GM19463 (cell line): ENCODE data around the gene ZBTB22.
"Not testable (repeated sequence)": the region's sequence is repeated elsewhere in the genome, so short reads cannot be mapped to it uniquely, and the experiment has no call there.

ENCODE experiments used
- ATAC-seq: cut with Tn5 transposase; IDR thresholded peaks from one replicate; pipeline ENCODE4 v1.9.1; 2021; ENCODE audit warnings: mild to moderate bottlenecking, moderate library complexity; ENCODE audit not compliant: unreplicated experiment

The ZBTB22 gene

GRCh38 chr6:33285214-33285613 is 32.3 kb downstream of the ZBTB22 start:
- not testable (repeated sequence) for ATAC-seq

GRCh38 chr6:33280539-33280938 is 37.0 kb downstream of the ZBTB22 start:
- ATAC-seq, result no peak

GRCh38 chr6:33279971-33280511 is 37.5 kb downstream of the ZBTB22 start:
- ATAC-seq, result no peak

- ATAC-seq, result no peak
These were observed 38.3 kb downstream of the ZBTB22 start for GRCh38 chr6:33279257-33279695.

- ATAC-seq, result no peak
These were observed 38.7 kb downstream of the ZBTB22 start for GRCh38 chr6:33278810-33279209.

GRCh38 chr6:33278392-33278741 is 39.2 kb downstream of the ZBTB22 start:
- ATAC-seq, result no peak

- ATAC-seq, result no peak
These were observed 39.7 kb downstream of the ZBTB22 start for GRCh38 chr6:33277663-33278391.

GRCh38 chr6:33276864-33277662 is 40.5 kb downstream of the ZBTB22 start, which contains the start of gene B3GALT4:
TSS of gene B3GALT4 (plus strand) at chr6:33277123. CDS start at chr6:33277420, 297 bp downstream.
- ATAC-seq, result peak; percentile 57

GRCh38 chr6:33276581-33276863 is 41.0 kb downstream of the ZBTB22 start:
- no peak for ATAC-seq

- ATAC-seq, result not testable (repeated sequence)
These were observed 41.6 kb downstream of the ZBTB22 start for GRCh38 chr6:33275795-33276580.

- ATAC-seq, result no peak
These were observed 43.3 kb downstream of the ZBTB22 start for GRCh38 chr6:33273924-33274902.

GRCh38 chr6:33273129-33273923 is 44.2 kb downstream of the ZBTB22 start:
- ATAC-seq, result no peak

- peak; percentile 2 for ATAC-seq
These were observed 45.0 kb downstream of the ZBTB22 start for GRCh38 chr6:33272275-33273128.

- ATAC-seq, result peak; percentile 87
These were observed 45.9 kb downstream of the ZBTB22 start, which contains the start of the genes RPS18 and VPS52 for GRCh38 chr6:33271468-33272274. TSS of gene RPS18 (plus strand) at chr6:33272075. CDS start at chr6:33272120, 45 bp downstream. TSS of gene VPS52 (minus strand) at chr6:33271876. CDS start at chr6:33271675, 201 bp downstream.

- ATAC-seq, result no peak
These were observed 46.5 kb downstream of the ZBTB22 start for GRCh38 chr6:33271117-33271467.
